Measurements from ENCODE around the gene ADAMTS4.

GRCh38 chr1:161171191-161171590, 27.7 kb downstream of the ADAMTS4 start:
- TF ChIP-seq CTCF (IDR thresholded peaks at IDR 0.05) (no peak), POLR2AphosphoS5 (IDR thresholded peaks at IDR 0.05) (no peak), POLR2A (IDR thresholded peaks at IDR 0.05) (no peak), EP300 (IDR thresholded peaks at IDR 0.05) (no peak)
